Type B pancreatic cell (in vitro differentiated cells): Measurements from ENCODE around the gene C19orf25. TPM values are rescaled to one million over a fixed set of nuclear protein-coding genes. Genes with fewer than 3 reads are reported as not detected.
"Not testable (repeated sequence)": the region's sequence is repeated elsewhere in the genome, so short reads cannot be mapped to it uniquely, and the experiment has no call there.

Source experiments
- DNase-seq: peaks from one replicate; pipeline ENCODE4 v3.0.0; 2021; ENCODE audit warnings: mixed read lengths; ENCODE audit not compliant: unreplicated experiment; ENCODE audit errors: extremely low spot score
- H3K27ac Mint-ChIP-seq: 2 replicates; pipeline ENCODE4 v1.8.0; 2021; ENCODE audit warnings: mild to moderate bottlenecking, mixed read lengths
- H3K27me3 Mint-ChIP-seq: 2 replicates; pipeline ENCODE4 v1.8.0; 2021; ENCODE audit warnings: mixed read lengths
- H3K36me3 Mint-ChIP-seq: 2 replicates; pipeline ENCODE4 v1.8.0; 2021; ENCODE audit warnings: mixed read lengths
- H3K4me1 Mint-ChIP-seq: one replicate; pipeline ENCODE4 v1.8.0; 2021; ENCODE audit warnings: mixed read lengths; ENCODE audit not compliant: unreplicated experiment
- H3K4me3 Mint-ChIP-seq: 2 replicates; pipeline ENCODE4 v1.8.0; 2021; ENCODE audit warnings: mild to moderate bottlenecking, mixed read lengths
- H3K9me3 Mint-ChIP-seq: 2 replicates; pipeline ENCODE4 v1.8.0; 2021; ENCODE audit warnings: mixed read lengths
- total RNA-seq: library from RNA; stranded (reverse); gene quantifications from 2 replicates; pipeline ENCODE4 v1.2.1, GENCODE V29; 2021; ENCODE audit warnings: low replicate concordance
- TF ChIP-seq, protein P1 (sequence below): fragments of 200-600 bp; sonication (generic); conservative IDR thresholded peaks from 2 replicates; pipeline ENCODE4 v1.5.0; 2021; ENCODE audit warnings: antibody characterized with exemption, mild to moderate bottlenecking

C19orf25 gene
- total RNA-seq, 1 donor from 2014 or later, result 37.5 TPM

DNA sequence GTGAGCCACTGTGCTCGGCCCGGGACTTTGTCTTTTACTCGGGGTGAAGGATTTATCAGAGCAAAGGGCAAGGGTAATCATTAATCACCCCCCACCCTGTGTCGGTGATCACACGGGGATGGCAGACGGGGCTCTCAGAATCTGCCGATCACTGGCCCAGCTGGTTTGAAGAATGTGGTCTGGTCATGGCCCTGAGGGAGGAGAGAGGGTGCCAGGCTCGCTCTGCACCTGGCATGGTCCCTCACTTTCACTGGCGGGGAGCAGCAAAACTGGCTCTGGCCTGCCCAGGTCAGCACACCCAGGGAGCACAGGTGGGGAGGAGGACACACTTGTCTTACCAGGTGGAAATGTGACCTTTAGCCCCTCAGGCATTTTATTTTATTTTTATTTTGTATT lies 22.2 kb upstream of the C19orf25 start:
- no peak overlapping the region for H3K27ac Mint-ChIP-seq
- H3K36me3 Mint-ChIP-seq, result no peaks in the 10 kb centered on the region
- no peak for DNase-seq
- H3K4me3 Mint-ChIP-seq, result peak overlapping the region; percentile 41
- no peaks in the 10 kb centered on the region for H3K9me3 Mint-ChIP-seq
- TF ChIP-seq, protein P1, sequence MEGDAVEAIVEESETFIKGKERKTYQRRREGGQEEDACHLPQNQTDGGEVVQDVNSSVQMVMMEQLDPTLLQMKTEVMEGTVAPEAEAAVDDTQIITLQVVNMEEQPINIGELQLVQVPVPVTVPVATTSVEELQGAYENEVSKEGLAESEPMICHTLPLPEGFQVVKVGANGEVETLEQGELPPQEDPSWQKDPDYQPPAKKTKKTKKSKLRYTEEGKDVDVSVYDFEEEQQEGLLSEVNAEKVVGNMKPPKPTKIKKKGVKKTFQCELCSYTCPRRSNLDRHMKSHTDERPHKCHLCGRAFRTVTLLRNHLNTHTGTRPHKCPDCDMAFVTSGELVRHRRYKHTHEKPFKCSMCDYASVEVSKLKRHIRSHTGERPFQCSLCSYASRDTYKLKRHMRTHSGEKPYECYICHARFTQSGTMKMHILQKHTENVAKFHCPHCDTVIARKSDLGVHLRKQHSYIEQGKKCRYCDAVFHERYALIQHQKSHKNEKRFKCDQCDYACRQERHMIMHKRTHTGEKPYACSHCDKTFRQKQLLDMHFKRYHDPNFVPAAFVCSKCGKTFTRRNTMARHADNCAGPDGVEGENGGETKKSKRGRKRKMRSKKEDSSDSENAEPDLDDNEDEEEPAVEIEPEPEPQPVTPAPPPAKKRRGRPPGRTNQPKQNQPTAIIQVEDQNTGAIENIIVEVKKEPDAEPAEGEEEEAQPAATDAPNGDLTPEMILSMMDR, result no peak
- H3K27me3 Mint-ChIP-seq, result peaks cover 30% of the 10 kb centered on the region
- peaks cover 4% of the 10 kb centered on the region for H3K4me1 Mint-ChIP-seq

DNA sequence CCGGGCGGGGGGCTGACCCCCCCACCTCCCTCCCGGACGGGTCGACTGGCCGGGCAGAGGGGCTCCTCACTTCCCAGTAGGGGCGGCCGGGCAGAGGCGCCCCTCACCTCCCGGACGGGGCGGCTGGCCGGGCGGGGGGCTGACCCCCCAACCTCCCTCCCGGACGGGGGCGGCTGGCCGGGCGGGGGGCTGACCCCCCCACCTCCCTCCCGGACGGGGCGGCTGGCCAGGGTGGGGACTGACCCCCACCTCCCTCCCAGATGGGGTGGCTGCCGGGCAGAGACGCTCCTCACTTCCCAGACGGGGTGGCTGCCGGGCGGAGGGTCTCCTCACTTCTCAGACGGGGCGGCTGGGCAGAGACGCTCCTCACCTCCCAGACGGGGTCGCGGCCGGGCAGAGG lies 20.2 kb upstream of the C19orf25 start:
- not testable (repeated sequence) for H3K36me3 Mint-ChIP-seq, H3K27ac Mint-ChIP-seq, H3K9me3 Mint-ChIP-seq, H3K4me3 Mint-ChIP-seq, H3K4me1 Mint-ChIP-seq, DNase-seq
- H3K27me3 Mint-ChIP-seq, result peaks cover 15% of the 10 kb centered on the region

DNA sequence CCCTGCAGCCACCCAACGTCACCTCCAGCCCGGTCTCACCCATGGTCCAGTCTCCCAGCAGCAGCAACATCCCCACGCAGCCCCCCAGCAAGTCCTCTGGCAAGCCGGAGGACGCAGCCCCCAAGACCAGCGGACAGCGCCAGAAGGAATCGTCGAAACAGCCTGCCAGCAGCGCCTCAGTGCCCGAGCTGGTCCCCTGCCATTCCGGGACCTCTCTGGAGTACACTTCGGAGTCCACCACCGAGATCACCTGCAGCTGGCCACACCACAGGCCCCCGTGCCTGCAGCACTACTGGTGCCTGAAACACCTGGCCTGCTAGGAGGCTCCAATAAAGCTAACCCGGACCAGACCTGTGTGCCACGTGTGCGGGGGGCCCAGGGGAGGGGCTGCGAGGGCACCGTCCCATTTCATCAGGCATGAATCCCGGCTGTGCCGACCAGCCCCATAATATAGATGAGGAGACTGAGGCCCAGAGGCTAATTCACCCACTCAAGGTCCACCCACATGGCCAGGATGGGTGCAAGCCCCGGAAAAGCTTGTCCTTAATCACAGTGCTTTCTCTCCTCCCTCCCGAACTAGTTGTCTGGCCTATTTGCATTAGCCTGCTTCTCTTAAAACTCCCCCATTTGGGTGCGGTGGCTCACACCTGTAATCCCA lies 18.7 kb upstream of the C19orf25 start:
- TF ChIP-seq, protein P1, result no peak
- H3K9me3 Mint-ChIP-seq, result no peaks in the 10 kb centered on the region
- no peak overlapping the region for H3K27ac Mint-ChIP-seq
- peaks cover 4% of the 10 kb centered on the region for H3K4me1 Mint-ChIP-seq
- H3K36me3 Mint-ChIP-seq, result no peaks in the 10 kb centered on the region
- H3K4me3 Mint-ChIP-seq, result no peak overlapping the region
- peaks cover 10% of the 10 kb centered on the region for H3K27me3 Mint-ChIP-seq
- DNase-seq, result no peak

DNA sequence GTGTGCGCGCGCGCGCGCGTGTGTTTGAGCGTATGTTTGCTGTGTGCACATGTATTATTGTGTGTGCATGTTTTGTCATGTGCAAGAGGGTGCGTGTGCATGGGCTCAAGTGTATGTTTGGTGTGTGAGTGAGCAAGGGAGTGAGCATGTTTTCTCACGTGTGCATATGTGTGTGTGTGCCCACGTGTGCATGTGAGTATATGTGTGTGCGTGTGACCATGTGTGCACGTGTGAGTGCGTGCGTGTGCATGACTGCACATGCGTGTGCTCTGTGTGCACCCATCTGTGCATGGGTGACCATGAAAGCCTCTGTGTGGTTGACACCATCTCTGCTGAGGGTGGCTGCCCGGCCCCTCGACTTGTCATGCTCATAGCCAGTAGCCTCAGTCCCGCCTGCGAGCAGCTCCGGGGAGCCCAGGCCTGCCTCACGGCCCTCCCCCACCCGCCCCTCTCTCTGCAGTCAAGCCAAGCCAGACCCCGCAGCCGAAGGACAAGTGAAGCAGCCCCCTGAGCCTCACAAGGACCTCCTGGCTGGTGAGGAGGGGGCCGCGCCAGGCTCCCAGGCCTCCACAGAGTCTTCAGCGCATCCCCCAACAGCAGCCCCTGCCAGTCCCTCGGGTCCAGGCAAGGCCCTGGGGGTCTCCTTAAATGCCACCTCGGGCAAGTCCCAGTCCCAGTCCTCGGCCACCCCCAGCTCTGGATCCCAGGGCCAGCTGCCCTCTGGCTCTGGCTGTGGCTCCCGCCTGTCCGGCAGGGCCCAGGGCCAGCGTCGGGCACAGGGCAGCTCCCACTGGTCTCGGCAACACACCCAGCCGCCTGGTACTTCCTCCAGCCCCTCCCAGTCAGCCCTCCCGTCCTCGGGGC lies 17.9 kb upstream of the C19orf25 start:
- Mint-ChIP-seq H3K27me3 (peaks cover 14% of the 10 kb centered on the region), H3K9me3 (no peaks in the 10 kb centered on the region), H3K4me3 (no peak overlapping the region), H3K4me1 (peaks cover 4% of the 10 kb centered on the region), H3K27ac (no peak overlapping the region), H3K36me3 (no peaks in the 10 kb centered on the region)
- DNase-seq, result no peak
- TF ChIP-seq, protein P1, result no peak

DNA sequence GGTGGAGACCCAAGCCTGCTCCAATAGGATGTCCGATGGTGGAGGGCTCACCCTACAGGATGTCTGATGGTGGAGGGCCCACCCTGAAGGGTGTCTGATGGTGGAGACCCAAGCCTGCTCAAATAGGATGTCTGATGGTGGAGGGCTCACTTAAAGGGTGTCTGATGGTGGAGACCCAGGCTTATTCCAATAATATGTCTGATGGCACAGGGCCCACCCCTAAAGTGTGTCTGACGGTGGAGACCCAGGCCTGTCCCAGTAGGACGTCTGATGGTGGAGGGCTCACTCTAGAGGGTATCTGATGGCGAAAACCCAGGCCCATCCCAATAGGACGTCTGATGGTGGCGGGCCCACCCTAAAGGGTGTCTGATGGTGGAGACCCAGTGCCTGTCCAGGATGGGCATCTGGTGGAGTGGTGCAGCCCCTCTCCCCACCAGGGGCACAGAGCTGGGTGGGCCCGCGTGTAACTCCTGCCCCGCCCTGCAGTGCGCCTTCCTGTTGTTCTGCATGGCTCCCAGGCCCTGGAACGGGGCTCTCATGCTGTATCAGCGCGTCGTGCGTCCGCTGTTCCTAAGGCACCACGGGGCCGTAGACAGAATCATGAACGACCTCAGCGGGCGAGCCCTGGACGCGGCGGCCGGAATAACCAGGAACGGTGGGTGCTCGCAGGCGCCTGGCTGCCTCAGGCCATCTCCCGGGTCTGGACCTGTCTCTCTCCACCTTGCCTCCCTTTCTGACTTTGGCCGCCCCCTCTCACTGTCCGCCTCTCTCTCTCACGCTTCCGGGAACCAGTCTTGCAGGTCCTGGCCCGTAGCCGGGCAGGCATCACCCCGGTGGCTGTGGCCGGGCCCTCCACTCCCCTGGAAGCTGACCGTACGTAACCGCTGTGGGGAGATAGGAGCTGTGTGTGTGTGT lies 17.0 kb upstream of the C19orf25 start:
- no peak for DNase-seq
- Mint-ChIP-seq H3K27me3 (peaks cover 15% of the 10 kb centered on the region), H3K36me3 (no peaks in the 10 kb centered on the region), H3K27ac (no peak overlapping the region), H3K4me3 (no peak overlapping the region), H3K9me3 (no peaks in the 10 kb centered on the region), H3K4me1 (peaks cover 8% of the 10 kb centered on the region)
- TF ChIP-seq, protein P1, result no peak
